H4 (cell line): ENCODE results near the gene PREPL. TPM values are rescaled to one million over a fixed set of nuclear protein-coding genes. Genes with fewer than 3 reads are reported as not detected.

Experiments used
- DNase-seq: peaks from one replicate; pipeline ENCODE4 v3.0.0-alpha.2; 2015; ENCODE audit warnings: low spot score
- total RNA-seq: library from RNA; depleted of rRNA; stranded (reverse); fragments of >200 nt; shearing (Covaris generic); gene quantifications from 2 replicates; pipeline ENCODE4 v1.2.3, GENCODE V29; 2014

The PREPL gene
- total RNA-seq, 1 experiment from 2014 or later, result 31.1 TPM

GRCh38 chr2:44295633-44296359 lies 65.5 kb downstream of the PREPL start:
- DNase-seq, result no peak

DNA sequence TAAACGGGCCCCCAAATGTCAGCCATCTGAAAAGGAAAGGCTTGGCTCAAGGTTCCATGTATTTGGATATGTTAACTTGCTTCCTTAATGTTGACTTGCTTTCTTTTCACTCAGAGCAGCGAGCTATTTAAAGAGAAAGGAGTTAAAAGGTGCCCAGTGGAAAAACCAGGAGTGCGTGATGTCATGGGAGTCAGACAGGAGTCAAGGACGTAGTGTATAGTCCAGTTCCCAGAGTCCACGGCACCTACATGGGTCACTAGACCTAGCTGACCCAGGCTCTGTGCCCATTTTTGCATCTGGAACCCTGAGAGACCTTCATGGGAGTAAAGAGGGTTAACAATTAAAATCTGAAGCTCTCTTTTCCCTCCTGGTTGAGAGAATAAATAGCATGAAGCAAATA lies 66.2 kb downstream of the PREPL start:
- DNase-seq, result no peak

DNA sequence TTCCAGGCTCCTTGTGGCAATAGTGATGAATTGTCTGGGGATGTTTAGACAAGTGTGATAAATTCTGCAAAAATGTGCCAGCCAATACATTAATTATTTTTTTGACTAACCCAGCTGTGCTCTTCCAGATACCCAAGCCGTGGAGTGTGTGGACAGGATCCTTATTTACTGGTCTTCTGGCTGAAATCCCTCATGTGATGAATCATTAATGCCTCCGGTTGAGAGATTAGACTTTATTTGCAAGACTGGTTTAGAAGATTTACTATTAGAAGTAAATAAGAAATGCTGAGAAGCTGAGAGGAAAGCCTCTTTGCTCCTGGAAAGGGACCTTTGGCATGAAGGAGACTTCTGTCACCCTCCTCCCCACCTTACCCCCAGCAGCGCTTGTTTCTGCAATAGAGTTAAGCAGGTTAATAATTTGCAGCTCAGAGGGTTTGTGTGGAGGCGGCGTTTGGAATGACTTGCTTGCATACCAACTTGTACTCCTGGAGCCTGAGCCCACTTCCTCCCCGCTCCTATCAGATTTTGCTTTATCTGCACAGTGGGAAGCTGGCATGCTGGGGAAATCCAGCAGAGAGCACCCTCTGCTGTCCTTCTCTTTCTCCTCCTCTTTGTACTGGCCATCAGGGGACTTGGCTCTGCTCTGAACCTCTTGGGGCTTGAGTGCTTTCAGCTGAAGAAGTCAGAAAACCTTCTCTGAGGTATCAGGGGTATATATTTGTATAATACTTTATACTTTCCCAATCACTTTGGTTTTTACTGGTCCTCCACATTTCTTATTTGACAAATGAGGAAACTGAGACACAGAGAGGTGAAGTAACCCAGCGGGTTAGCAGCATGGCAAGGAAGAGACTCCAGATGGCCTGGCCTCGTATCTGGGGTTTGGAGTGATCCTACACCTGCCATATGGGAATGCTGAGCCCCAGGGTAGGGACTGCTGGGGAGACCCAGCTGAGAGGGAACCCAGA lies 69.7 kb downstream of the PREPL start:
- peak; percentile 70 for DNase-seq

- DNase-seq, result peak; percentile 33
Measured at GRCh38 chr2:44290261-44290660, 71.0 kb downstream of the PREPL start.

DNA sequence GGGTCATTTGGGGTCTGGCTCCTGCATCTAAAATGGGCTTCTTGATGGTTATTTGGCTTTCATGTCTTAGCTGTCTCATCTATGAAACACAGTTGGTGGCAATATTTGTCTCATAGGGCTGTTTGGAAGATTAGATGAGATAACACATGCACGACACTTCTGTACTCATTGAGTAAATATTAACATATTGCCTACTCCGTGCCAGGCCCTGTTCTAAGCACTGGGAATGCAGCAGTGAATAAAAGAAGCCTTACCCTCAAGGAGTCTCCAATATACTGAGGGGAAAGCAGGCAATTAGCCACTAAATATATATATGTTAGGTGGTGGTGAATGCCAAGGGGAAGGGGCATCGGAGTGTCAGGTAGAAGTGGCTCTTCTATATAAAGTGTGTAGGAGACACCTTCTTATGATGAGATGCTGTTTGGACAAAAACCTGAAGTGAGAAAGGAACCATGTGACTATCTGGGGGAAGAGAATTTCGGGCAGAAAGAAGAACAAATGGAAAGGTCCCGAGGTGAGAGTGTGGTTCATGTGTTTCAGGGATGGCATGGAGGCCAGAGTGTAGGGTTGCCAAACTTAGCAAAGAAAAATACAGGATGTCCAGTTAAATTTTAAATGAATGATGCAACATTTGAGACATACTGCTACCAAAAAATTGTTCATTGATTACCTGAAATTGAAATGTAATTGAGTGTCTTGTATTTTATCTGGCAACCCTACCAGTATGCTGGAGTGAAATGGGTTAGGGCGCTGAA lies 74.2 kb downstream of the PREPL start:
- no peak for DNase-seq

GRCh38 chr2:44286119-44286883 lies 75.0 kb downstream of the PREPL start:
- no peak for DNase-seq

- DNase-seq, result no peak
Measured at GRCh38 chr2:44285174-44285573, 76.1 kb downstream of the PREPL start.

- no peak for DNase-seq
Measured at GRCh38 chr2:44283116-44283666, 78.1 kb downstream of the PREPL start.

DNA sequence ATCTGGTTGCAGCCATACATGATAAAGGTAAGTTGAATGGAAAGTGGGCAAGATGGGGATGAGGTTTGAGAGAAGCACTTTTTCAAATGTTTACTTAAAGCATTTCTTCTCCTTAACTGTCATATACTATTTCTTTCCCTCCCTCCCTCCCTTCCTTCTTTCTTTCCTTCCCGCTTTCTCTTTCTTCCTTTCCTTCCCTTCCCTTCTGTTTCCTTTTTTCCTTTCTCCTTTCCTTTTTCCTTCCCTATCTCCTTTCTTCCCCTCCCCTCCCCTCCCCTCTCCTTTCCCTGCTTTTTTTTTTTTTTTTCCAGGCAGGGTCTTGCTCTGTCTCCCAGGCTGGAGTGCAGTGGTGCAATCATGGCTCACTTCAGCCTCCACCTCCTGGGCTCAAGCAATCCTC lies 80.4 kb downstream of the PREPL start:
- no peak for DNase-seq

DNA sequence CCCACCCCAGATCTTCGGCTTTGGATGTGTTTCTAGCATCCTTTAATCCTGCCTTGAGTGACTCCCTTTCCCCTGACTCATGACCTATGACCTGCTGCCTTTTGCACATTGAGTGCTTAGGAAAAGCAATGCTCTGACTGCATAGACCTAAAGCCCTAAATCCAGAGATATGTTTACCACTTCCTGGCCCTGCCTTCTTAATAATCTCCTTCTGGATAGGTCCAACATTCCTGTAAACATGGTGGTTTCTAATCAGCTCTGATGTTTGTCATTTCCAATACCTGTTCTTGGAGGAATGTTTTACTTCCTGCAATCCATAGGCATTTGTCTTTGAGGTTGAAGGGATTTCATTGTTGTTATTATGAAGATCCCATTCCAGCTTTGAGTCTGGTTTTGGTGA lies 83.8 kb downstream of the PREPL start:
- no peak for DNase-seq

- DNase-seq, result peak; percentile 27
Measured at GRCh38 chr2:44275927-44276303, 85.4 kb downstream of the PREPL start.

DNA sequence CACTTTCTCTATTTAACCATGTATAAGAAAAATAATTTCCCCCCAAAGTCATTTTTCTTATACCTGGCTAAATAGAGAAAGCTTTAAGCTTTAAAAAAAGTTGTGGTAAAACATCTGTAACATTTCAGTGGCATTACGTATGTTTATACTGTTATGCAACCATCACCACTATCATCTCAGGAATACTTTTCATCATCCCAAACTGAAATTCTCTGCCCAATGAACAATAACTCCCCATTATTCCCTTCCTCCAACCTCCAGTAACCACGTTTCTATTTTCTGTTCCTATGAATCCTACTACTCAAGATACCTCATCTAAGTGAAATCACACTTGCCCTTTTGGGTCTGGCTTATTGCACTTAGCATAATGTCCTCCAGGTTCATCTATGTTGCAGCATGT lies 87.7 kb downstream of the PREPL start:
- DNase-seq, result no peak

- no peak for DNase-seq
Measured at GRCh38 chr2:44273076-44273475, 88.2 kb downstream of the PREPL start.

GRCh38 chr2:44271296-44271695 lies 90.0 kb downstream of the PREPL start:
- DNase-seq, result no peak

DNA sequence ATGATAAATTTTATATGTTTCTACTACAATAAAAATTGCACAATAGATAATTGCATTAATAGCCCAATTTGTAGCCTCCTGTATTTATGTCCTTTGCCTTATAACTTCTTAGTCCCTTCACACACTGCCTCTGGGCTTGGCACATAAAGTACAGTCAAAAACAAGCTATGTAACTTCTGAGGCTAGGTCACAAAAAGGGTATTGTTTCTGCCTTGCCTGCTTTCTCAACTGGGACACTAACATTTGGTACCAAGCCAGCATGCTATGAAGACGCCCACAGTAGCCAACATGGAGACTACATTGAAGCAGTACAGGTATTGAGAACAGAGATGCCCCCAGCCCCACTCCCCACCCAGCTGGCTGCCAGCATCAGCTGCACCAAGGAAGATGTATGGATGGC lies 91.5 kb downstream of the PREPL start:
- DNase-seq, result no peak

DNA sequence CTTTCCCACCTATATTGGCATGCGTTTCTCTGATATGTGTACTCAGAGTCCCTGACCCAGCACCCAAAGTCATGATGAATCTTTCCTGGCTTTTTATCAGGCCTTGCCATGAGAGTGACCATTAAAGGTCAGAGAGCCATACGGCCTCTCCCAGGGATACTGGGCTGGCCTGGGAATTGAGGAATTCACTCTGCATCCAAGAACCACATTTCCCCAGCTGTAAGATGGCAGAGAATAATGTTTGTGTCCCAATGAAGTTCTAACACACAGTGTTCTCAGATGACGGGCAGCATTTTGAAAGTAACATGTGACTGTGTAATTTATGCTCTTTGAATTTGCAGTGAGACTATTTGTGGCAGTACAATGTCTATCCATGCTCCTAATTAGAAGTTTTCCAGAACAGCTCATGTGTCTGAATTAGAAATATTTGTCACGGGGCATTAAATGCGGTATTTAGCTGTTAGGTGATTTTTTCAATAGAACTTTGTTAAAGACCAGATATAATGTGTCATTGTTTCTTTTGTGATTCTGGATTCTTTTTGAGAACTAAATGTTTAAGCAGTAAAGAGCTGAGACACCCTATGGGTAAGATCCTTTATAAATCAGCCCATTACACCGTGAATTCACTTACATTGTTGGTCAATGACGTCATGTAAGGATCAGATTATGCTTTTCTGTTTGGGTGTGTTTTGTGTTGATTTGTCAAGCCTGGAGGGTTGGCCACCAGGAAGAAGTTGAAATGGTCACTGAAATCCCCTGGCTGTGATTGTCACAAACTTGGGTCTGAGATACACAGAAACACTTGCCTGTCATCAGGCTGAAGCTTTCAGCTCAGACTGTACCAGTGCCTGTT lies 93.3 kb downstream of the PREPL start:
- DNase-seq, result peak; percentile 69
